HL-60 (cell line): ENCODE measurements around the gene NSL1.
"Not testable (repeated sequence)": the region's sequence is repeated elsewhere in the genome, so short reads cannot be mapped to it uniquely, and the experiment has no call there.

Experiments used
- DNase-seq, 2 experiments: peaks; one replicate each; pipeline ENCODE4 v3.0.0-alpha.2; 2010 to 2020; ENCODE audit warnings: low read depth in 1 of 2, low spot score in 1 of 2
- H3K27ac ChIP-seq: fragments of 250-450 bp; sonication (Bioruptor Pico); replicated peaks from 2 replicates; pipeline ENCODE4 v1.5.1; 2020; ENCODE audit warnings: mild to moderate bottlenecking, moderate library complexity
- H3K27me3 ChIP-seq: fragments of 250-450 bp; sonication (Bioruptor Pico); 2 replicates; pipeline ENCODE4 v1.5.1; 2021; ENCODE audit warnings: mild to moderate bottlenecking, moderate library complexity; ENCODE audit not compliant: insufficient read depth, poor library complexity, severe bottlenecking
- H3K4me3 ChIP-seq: replicated peaks from 2 replicates; pipeline ENCODE4 v1.5.1; 2011; ENCODE audit warnings: mild to moderate bottlenecking, control low read depth, low read length; ENCODE audit not compliant: insufficient read depth
- GABPA ChIP-seq: IDR thresholded peaks from 2 replicates; pipeline ENCODE4 v1.6.1; 2012; ENCODE audit warnings: low read depth
- POLR2AphosphoS5 ChIP-seq: IDR thresholded peaks from 2 replicates; pipeline ENCODE4 v1.6.1; 2012; ENCODE audit warnings: low read depth
- SPI1 ChIP-seq: IDR thresholded peaks from 2 replicates; pipeline ENCODE4 v1.6.1; 2012; ENCODE audit warnings: low read depth, mild to moderate bottlenecking, borderline replicate concordance
- TF ChIP-seq, protein P1 (sequence below): IDR thresholded peaks from 2 replicates; pipeline ENCODE4 v1.6.1; 2012; ENCODE audit warnings: low read depth; ENCODE audit not compliant: insufficient replicate concordance
- TF ChIP-seq, protein P2 (sequence below): IDR thresholded peaks from one replicate; pipeline ENCODE4 v1.5.1; 2011; ENCODE audit warnings: low read length, control low read depth, inconsistent platforms; ENCODE audit not compliant: insufficient read depth

NSL1 gene

DNA sequence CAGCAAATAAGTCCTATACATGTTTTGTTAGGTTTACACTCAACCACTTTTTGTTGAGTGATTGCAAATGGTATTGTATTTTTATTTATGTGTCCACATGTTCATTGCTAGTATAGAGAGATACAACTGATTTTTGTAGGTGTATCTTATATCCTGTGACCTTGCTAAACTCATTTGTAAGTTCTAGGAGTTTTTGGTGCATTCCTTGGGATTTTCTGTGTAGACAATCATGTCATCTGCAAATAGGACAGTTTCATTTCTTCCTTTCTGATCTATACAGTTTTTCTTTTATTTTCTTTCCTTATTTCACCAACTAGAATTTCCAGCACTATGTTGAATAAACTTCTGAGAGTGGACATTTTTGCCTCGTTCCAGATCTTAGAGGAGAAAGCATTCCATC, 75.4 kb downstream of the NSL1 start:
- DNase-seq, result no peak
- H3K27me3 ChIP-seq, result peaks cover 3% of the 10 kb centered on the region
- H3K27ac ChIP-seq, result no peak overlapping the region
- TF ChIP-seq, protein P1, sequence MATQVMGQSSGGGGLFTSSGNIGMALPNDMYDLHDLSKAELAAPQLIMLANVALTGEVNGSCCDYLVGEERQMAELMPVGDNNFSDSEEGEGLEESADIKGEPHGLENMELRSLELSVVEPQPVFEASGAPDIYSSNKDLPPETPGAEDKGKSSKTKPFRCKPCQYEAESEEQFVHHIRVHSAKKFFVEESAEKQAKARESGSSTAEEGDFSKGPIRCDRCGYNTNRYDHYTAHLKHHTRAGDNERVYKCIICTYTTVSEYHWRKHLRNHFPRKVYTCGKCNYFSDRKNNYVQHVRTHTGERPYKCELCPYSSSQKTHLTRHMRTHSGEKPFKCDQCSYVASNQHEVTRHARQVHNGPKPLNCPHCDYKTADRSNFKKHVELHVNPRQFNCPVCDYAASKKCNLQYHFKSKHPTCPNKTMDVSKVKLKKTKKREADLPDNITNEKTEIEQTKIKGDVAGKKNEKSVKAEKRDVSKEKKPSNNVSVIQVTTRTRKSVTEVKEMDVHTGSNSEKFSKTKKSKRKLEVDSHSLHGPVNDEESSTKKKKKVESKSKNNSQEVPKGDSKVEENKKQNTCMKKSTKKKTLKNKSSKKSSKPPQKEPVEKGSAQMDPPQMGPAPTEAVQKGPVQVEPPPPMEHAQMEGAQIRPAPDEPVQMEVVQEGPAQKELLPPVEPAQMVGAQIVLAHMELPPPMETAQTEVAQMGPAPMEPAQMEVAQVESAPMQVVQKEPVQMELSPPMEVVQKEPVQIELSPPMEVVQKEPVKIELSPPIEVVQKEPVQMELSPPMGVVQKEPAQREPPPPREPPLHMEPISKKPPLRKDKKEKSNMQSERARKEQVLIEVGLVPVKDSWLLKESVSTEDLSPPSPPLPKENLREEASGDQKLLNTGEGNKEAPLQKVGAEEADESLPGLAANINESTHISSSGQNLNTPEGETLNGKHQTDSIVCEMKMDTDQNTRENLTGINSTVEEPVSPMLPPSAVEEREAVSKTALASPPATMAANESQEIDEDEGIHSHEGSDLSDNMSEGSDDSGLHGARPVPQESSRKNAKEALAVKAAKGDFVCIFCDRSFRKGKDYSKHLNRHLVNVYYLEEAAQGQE, result no peak
- no peak for TF ChIP-seq GABPA
- TF ChIP-seq POLR2AphosphoS5, result no peak
- TF ChIP-seq SPI1, result no peak
- TF ChIP-seq, protein P2, sequence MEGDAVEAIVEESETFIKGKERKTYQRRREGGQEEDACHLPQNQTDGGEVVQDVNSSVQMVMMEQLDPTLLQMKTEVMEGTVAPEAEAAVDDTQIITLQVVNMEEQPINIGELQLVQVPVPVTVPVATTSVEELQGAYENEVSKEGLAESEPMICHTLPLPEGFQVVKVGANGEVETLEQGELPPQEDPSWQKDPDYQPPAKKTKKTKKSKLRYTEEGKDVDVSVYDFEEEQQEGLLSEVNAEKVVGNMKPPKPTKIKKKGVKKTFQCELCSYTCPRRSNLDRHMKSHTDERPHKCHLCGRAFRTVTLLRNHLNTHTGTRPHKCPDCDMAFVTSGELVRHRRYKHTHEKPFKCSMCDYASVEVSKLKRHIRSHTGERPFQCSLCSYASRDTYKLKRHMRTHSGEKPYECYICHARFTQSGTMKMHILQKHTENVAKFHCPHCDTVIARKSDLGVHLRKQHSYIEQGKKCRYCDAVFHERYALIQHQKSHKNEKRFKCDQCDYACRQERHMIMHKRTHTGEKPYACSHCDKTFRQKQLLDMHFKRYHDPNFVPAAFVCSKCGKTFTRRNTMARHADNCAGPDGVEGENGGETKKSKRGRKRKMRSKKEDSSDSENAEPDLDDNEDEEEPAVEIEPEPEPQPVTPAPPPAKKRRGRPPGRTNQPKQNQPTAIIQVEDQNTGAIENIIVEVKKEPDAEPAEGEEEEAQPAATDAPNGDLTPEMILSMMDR, result no peak
- no peak overlapping the region for H3K4me3 ChIP-seq

DNA sequence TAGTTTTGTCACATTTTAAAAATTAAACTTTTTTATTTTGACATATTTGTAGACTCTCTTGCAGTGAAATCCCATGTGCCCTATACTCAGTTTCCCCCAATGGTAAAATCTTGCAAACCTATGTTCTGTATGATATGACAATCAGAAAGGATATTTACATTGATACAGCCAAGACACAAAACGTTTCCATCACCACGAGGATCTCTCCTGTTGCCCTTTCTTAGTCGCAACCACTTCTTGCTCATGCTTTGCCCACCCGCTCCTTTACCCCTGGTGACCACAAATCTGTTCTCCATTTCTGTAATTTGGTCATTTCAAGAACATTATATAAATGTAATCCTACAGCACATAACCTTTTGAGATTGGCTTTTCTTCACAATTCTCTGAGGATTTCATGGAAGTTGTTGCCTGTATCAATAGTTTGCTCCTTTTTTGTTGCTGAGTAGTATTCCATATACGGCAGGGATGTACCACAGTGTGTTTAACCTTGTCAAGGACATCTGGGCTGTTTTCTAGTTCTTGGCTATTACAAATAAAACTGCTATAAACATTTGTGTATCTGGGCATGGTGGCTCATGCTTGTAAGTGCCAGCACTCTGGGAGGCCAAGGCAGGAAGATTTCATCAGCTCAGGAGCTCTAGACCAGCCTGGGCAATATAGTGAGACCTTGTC, 78.0 kb downstream of the NSL1 start:
- H3K27ac ChIP-seq, result no peak overlapping the region
- DNase-seq, result no peak
- TF ChIP-seq, protein P1, result no peak
- TF ChIP-seq, protein P2, result no peak
- no peak for TF ChIP-seq GABPA
- TF ChIP-seq SPI1, result no peak
- no peak for TF ChIP-seq POLR2AphosphoS5
- peaks cover 3% of the 10 kb centered on the region for H3K27me3 ChIP-seq
- no peak overlapping the region for H3K4me3 ChIP-seq

DNA sequence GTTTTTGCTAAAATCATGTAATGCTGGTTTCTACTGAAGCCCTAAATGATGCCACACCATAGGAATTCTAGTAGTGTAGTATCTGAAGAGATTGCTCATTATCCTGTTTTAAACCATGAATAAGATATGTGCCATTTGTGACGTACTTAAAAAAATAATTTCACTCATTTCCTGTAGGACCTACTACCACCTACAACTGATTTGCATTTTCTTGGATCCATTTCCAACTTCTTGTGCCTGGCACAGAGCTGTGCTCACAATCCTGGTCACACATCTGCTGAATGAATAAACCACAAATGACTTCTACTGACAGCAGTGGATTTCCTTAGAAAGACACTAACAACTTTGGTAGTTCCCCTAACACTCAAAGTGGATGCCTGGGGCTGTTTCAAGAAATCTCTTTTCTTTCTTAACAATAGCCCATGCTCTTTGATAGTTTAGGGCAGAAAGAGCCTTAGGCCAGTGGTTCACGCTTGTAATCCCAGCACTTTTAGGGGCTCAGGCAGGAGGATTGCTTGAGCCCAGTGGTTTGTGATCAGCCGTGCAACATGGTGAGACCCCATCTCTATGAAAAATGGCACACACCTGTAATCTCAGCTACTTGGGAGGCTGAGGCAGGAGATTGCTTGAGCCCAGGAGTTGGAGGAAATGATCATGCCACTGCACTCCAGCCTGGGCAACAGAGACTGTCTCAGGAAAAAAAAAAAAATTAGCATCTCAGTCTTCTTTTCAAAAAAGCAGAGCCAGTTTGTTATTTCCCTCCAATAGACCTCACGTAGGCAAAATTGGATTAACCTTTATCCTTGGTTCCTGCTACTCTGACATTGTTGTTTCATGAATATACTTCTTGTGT, 78.9 kb downstream of the NSL1 start:
- no peak for DNase-seq
- peaks cover 3% of the 10 kb centered on the region for H3K27me3 ChIP-seq
- TF ChIP-seq POLR2AphosphoS5, result no peak
- TF ChIP-seq GABPA, result no peak
- TF ChIP-seq, protein P1, result no peak
- no peak for TF ChIP-seq SPI1
- TF ChIP-seq, protein P2, result no peak
- H3K4me3 ChIP-seq, result no peak overlapping the region
- H3K27ac ChIP-seq, result no peak overlapping the region

DNA sequence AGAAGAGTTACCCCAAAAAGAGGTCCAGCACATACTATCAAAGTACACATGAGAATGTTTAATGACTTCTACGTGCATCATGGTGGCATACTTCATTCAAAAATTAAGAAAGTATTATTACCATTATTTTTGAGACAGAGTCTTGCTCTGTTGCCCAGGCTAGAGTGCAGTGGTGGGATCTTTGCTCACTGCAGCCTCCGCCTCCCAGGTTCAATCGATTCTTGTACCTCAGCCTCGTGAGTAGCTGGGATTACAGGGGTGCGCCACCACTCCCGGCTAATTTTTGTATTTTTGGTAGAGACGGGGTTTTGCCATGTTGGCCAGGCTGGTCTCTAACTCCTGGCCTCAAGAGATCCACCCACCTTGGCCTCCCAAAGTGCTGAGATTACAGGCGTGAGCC, 79.6 kb downstream of the NSL1 start:
- not testable (repeated sequence) for H3K4me3 ChIP-seq, DNase-seq, H3K27me3 ChIP-seq, H3K27ac ChIP-seq
